ENCODE data around the gene TMEM9B.

GRCh38 chr11:8973121-8973520, 8.9 kb upstream of the TMEM9B start:
- TF ChIP-seq, protein P1, sequence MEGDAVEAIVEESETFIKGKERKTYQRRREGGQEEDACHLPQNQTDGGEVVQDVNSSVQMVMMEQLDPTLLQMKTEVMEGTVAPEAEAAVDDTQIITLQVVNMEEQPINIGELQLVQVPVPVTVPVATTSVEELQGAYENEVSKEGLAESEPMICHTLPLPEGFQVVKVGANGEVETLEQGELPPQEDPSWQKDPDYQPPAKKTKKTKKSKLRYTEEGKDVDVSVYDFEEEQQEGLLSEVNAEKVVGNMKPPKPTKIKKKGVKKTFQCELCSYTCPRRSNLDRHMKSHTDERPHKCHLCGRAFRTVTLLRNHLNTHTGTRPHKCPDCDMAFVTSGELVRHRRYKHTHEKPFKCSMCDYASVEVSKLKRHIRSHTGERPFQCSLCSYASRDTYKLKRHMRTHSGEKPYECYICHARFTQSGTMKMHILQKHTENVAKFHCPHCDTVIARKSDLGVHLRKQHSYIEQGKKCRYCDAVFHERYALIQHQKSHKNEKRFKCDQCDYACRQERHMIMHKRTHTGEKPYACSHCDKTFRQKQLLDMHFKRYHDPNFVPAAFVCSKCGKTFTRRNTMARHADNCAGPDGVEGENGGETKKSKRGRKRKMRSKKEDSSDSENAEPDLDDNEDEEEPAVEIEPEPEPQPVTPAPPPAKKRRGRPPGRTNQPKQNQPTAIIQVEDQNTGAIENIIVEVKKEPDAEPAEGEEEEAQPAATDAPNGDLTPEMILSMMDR (IDR thresholded peaks at IDR 0.05; ENCODE audit: low read depth, low read length): no peak
- TF ChIP-seq MAX (IDR thresholded peaks at IDR 0.05; ENCODE audit: low read depth, low read length) (no peak), POLR2A (IDR thresholded peaks at IDR 0.05; ENCODE audit: extremely low read depth, insufficient read length) (no peak)
